ENCODE results near the gene SSBP3. TPM values are rescaled to one million over a fixed set of nuclear protein-coding genes. Genes with fewer than 3 reads are reported as not detected.

SSBP3 gene
- total RNA-seq, 1 donor from 2014 or later: 161 TPM

DNA sequence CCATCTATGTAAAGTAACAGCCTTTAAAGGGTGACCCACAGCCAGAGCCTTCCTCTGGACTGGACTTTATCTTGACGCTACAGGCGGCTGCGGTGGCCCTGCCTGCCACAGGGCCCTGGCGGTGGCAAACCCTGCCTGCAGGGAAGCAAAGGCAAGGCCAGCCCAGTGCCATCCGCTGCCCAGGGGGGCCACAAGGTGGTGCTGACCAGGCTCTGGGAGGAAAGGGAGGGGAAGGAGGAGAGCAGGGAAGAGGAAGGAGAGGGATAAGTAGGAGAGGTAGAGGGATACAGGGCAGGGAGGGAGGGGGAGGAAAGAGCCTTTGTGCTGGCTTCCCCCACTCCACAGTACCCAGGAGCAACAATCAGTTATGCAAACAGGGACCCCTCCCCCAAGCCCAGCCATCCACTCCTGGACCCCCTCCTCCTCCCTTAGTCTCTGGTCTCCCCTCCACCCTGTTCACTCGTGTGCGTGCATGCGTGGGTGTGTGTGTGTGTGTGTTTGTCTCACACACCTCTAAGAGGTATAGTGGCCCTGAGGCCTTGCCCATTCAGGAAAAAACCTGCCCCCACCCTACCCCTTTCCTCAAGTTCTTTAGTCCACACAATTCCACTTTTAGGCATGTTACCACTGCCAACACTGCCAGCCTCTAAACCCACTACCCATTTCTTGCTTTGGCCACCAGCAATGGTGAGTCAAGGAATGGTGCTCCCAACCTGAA lies 30.3 kb downstream of the SSBP3 start:
- peaks cover 12% of the 10 kb centered on the region for H3K36me3 Mint-ChIP-seq (ENCODE audit: insufficient read depth)
- H3K4me3 Mint-ChIP-seq (ENCODE audit: low read depth): no peak overlapping the region
- H3K4me1 Mint-ChIP-seq (ENCODE audit: low read depth): peaks cover 79% of the 10 kb centered on the region

DNA sequence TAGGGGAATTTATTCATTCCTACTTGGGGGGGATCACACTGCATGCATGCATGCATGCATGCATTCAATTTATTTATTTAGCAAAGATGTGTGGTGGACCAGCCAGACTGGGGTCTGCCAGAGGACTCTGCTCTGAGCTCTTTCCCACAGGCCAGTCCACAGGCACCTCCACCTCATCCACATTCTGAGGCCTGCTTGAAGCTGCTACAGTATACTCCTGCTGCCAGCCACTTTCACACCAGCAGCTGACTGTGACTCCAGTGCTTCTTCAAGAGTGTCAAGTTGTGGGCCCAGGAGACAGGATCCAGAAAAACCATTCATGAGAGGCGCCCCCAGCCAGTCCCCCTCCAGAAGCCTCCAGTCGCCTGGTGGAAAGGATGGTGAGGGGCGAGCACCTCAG lies 30.9 kb downstream of the SSBP3 start:
- Mint-ChIP-seq H3K4me3 (ENCODE audit: low read depth) (no peak overlapping the region), H3K27me3 (no peaks in the 10 kb centered on the region), H3K36me3 (ENCODE audit: insufficient read depth) (peaks cover 8% of the 10 kb centered on the region), H3K4me1 (ENCODE audit: low read depth) (peaks cover 80% of the 10 kb centered on the region), H3K27ac (no peak overlapping the region), H3K9me3 (ENCODE audit: low read depth) (no peaks in the 10 kb centered on the region)
- DNase-seq (ENCODE audit: low spot score, unreplicated experiment): no peak
- TF ChIP-seq, protein P1, sequence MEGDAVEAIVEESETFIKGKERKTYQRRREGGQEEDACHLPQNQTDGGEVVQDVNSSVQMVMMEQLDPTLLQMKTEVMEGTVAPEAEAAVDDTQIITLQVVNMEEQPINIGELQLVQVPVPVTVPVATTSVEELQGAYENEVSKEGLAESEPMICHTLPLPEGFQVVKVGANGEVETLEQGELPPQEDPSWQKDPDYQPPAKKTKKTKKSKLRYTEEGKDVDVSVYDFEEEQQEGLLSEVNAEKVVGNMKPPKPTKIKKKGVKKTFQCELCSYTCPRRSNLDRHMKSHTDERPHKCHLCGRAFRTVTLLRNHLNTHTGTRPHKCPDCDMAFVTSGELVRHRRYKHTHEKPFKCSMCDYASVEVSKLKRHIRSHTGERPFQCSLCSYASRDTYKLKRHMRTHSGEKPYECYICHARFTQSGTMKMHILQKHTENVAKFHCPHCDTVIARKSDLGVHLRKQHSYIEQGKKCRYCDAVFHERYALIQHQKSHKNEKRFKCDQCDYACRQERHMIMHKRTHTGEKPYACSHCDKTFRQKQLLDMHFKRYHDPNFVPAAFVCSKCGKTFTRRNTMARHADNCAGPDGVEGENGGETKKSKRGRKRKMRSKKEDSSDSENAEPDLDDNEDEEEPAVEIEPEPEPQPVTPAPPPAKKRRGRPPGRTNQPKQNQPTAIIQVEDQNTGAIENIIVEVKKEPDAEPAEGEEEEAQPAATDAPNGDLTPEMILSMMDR (IDR thresholded peaks at IDR 0.05; ENCODE audit: unreplicated experiment): no peak

More for the DNA sequence above, 30.3 kb downstream of the SSBP3 start:
- H3K27me3 Mint-ChIP-seq: no peaks in the 10 kb centered on the region
- TF ChIP-seq, protein P1 (IDR thresholded peaks at IDR 0.05; ENCODE audit: unreplicated experiment): peak; percentile 18
- no peak for DNase-seq (ENCODE audit: low spot score, unreplicated experiment)
- peak overlapping the region; percentile 8 for H3K27ac Mint-ChIP-seq
- no peaks in the 10 kb centered on the region for H3K9me3 Mint-ChIP-seq (ENCODE audit: low read depth)

DNA sequence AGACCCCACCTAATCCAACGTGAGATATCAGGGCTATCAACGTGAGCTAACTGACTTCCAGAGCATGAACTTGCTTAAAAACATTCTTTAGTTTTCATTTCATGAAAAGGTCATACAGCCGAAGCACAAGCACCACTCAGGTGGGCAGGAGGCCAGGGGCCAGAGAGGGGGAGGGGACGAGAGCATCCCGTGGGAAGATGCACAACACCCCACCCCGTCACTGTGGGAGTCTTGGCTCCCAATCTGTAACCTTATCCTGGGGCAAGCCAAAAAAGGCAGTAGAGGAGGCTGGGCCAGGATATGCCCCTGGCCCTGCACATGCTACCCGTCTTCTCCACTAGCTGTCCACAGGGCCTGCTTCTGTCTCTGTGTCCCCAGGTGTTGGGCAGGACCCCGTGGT lies 31.4 kb downstream of the SSBP3 start:
- no peak overlapping the region for H3K4me3 Mint-ChIP-seq (ENCODE audit: low read depth)
- TF ChIP-seq, protein P1 (IDR thresholded peaks at IDR 0.05; ENCODE audit: unreplicated experiment): no peak
- no peak overlapping the region for H3K27ac Mint-ChIP-seq
- peaks cover 9% of the 10 kb centered on the region for H3K36me3 Mint-ChIP-seq (ENCODE audit: insufficient read depth)
- no peak for DNase-seq (ENCODE audit: low spot score, unreplicated experiment)
- H3K9me3 Mint-ChIP-seq (ENCODE audit: low read depth): no peaks in the 10 kb centered on the region
- H3K4me1 Mint-ChIP-seq (ENCODE audit: low read depth): peaks cover 78% of the 10 kb centered on the region
- no peaks in the 10 kb centered on the region for H3K27me3 Mint-ChIP-seq

DNA sequence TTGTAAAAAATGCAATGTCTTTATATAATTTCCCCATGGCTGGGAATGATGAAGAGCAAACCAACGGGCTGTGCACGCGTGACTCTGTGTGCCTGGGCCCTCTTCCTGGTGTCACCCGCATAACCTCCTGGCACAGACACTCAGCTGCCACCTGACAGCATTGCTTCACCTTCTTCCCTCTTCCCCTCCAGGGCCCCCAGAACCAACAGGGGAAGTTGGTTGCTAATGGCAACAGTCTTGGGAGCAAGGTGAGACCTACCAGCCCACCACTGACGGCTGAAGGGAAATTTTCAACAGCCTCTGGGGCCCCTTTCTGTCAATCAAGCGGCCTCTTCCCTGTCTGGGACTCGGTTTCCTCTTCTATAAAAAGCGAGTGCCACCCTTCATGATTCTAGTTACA lies 33.2 kb downstream of the SSBP3 start:
- H3K4me3 Mint-ChIP-seq (ENCODE audit: low read depth): no peak overlapping the region
- no peak for DNase-seq (ENCODE audit: low spot score, unreplicated experiment)
- H3K4me1 Mint-ChIP-seq (ENCODE audit: low read depth): peaks cover 62% of the 10 kb centered on the region
- H3K9me3 Mint-ChIP-seq (ENCODE audit: low read depth): no peaks in the 10 kb centered on the region
- H3K27ac Mint-ChIP-seq: no peak overlapping the region
- peaks cover 8% of the 10 kb centered on the region for H3K36me3 Mint-ChIP-seq (ENCODE audit: insufficient read depth)
- TF ChIP-seq, protein P1 (IDR thresholded peaks at IDR 0.05; ENCODE audit: unreplicated experiment): no peak
- no peaks in the 10 kb centered on the region for H3K27me3 Mint-ChIP-seq

DNA sequence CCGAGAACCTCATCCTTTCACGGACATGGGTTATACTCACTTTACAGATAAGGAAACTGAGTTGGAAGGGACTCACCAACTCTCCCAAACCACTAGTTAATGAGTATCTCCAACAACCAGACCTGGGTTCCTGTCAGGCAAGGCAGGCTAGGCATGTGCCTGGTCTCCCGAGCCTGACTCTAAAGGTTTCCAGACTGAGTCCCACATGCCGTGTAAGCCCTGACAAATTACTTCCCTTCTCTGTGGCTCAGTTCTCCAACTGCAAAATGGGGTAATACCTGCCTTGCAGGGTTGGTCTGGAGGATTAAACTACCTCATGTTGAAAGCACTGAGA lies 34.3 kb downstream of the SSBP3 start:
- TF ChIP-seq, protein P1 (IDR thresholded peaks at IDR 0.05; ENCODE audit: unreplicated experiment): no peak
- H3K9me3 Mint-ChIP-seq (ENCODE audit: low read depth): no peaks in the 10 kb centered on the region
- H3K36me3 Mint-ChIP-seq (ENCODE audit: insufficient read depth): peaks cover 8% of the 10 kb centered on the region

More for the DNA sequence above, 34.3 kb downstream of the SSBP3 start:
- Mint-ChIP-seq H3K4me3 (ENCODE audit: low read depth) (no peak overlapping the region), H3K4me1 (ENCODE audit: low read depth) (peaks cover 57% of the 10 kb centered on the region), H3K27me3 (no peaks in the 10 kb centered on the region), H3K27ac (peak overlapping the region; percentile 1)
- no peak for DNase-seq (ENCODE audit: low spot score, unreplicated experiment)
